Activated naive CD4-positive, alpha-beta T cell treated with Interleukin-2 at 50 U/mL for 16 hours (primary cell): Measurements from ENCODE around the gene INPP5A.
"Not testable (repeated sequence)": the region's sequence is repeated elsewhere in the genome, so short reads cannot be mapped to it uniquely, and the experiment has no call there.

Experiments
- DNase-seq: peaks from one replicate; pipeline ENCODE4 v3.0.0-alpha.2; 2020

The INPP5A gene

DNA sequence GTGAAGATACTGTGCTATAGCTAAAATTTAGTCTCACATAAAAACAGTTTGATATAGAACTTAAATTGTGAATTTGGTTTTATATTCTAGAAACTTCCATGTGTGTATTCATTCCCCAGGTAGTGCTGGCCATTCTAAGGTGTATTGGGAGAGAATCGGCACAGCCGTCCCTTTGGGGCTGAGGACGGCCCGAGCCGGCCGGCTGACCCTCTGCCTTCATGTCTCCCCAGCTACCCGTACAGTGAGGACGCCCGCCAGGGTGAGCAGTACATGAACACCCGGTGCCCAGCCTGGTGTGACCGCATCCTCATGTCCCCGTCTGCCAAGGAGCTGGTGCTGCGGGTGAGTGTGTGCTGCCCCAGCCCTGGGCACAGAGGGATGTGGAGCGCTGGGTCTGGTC, 239.9 kb downstream of the INPP5A start:
- DNase-seq: no peak

DNA sequence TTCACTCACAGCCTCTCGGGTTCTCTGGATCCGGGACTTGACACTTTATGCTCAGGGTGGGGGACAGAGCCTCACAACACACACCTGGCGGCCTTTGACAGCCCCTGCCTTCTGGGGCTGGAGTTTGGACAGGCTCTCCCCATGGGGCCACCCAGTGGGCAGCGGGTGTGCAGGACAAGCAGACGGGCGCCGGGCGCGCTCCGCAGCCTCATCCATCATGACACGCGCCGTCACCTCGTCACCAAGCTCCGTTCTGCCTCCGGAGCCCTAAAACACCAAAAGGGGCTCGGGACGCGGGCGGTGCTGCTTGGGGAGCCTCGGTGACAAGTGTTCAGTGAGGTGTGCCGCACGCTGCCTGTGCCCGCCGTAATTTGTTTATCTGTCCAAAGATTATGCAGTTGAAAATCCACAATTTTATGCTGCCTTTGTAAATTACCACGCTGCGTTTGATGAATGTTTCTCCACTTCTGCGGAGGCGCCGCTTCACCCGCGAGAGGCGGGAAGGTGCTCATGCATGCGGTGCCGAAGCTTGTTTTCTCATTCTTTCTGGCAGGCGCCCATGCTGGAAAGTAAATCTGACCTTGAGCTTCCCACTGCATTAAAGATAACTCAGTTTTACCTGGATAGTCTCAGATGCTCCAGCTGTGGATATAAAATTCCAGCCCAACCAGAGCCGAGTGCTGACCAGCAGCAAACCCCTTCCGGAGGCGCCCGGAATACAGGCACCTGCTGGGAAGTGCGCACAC, 242.1 kb downstream of the INPP5A start:
- DNase-seq: no peak

DNA sequence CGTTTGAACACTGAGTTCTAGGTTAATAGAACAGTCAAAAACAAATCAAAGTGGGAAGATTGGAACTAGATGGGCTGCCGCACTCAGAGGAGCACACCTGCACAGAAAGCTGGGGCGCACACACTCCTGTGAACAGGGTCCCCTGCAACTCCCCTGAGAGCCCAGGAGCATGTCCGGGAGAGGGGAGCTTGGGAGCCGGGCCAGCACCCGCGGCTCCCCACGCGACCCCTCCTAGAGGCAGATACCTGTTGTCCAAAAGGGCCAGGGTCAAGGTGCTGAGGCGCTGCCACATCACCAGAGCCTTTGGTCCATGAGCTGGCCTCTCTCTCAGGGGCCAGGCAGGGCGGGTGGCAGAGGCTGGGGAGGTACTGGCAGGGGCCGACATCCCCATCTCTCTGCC, 242.8 kb downstream of the INPP5A start:
- no peak for DNase-seq

DNA sequence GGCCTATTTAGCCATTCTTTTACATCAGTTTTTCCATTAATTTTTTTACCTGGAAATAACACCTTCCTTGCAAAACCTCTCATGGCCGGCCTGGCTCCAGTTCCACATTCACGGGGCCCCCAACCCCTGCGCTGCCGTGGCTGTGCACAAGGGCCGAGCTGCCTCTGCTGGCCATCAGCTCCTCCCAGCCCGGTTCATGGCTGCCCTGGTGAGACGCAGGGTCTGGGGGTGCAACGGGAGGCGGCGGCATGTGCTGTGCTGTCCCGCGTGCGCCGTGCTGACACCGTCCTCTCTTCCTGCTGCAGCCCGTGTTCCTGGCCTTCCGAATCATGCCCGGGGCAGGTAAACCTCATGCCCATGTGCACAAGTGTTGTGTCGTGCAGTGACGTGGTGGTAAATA, 244.0 kb downstream of the INPP5A start:
- no peak for DNase-seq

- DNase-seq: no peak
Observed at GRCh38 chr10:132783165-132783939, 245.8 kb downstream of the INPP5A start.

GRCh38 chr10:132783940-132784865, 246.6 kb downstream of the INPP5A start:
- DNase-seq: no peak

GRCh38 chr10:132784866-132785722, 247.5 kb downstream of the INPP5A start:
- no peak for DNase-seq

DNA sequence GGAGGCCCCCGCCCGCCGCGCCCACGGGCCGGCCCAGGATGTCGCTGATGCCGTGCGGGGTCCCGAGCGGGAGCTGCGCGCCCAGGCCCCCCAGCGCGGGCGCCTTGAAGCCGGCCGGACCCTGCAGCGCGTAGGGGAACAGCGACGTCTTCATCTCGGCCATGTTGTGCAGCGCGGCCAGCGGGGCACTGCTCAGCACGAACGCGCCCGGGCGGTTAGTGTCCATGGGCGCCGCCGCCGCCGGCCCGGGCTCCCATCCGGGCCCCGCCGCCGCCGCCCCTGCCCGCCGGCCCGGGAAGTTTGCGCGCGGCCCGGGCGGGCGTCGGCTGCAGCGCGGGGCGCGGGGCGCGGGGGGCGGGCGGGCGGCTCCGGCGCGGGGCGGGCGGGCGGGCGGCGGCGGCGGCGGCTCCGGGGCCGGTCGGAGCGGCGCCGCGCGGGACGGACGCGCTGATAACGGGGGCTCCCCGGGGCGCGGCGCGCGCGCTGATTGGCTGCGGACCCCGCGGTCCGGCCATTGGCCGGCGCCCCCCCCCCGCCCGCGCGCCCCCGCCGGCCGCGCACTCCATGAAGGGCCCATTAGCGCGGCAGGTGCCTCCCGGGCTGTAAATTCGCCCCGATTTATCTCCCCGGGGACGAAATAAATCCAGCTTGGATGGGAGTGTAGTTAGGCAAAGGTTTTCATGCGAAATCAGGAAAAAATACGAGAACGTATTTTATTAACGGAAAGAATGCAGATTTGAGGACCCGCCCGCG, 248.3 kb downstream of the INPP5A start, which contains the start of gene NKX6-2:
Gene NKX6-2, minus strand, starts transcription at position 425 of the 753 bp plus-strand sequence. Its CDS starts 199 bp downstream, at position 226.
- no peak for DNase-seq

GRCh38 chr10:132786476-132786883, 248.9 kb downstream of the INPP5A start:
- DNase-seq: no peak

GRCh38 chr10:132786884-132787494, 249.4 kb downstream of the INPP5A start:
- DNase-seq: no peak

GRCh38 chr10:132787495-132788179, 250.1 kb downstream of the INPP5A start:
- DNase-seq: no peak

- no peak for DNase-seq
Observed at GRCh38 chr10:132788180-132788830, 250.7 kb downstream of the INPP5A start.

GRCh38 chr10:132788831-132789219, 251.2 kb downstream of the INPP5A start:
- no peak for DNase-seq

DNA sequence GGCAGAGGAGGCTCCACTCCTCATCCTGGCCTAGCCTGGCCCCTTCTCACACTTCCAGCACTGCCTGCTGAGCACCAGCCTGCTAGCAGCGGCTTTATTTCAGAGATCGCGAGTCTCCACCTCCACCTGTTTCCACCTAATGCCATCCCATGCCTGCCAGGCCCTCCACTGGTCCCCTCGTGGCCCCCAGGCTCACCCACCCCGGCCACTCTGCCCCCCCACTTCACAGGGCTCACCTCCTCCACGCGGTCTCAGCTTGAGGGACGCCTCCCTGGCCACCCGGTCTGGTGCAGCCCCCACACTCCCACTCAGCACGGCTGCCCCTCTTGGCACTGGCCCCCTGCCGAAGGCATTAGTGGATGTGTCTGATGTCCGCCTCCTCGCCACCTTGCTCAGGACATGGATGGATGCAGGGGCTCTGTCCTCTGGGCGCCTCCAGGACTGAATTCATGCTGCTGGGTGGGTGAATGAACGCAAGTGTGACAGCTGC, 252.1 kb downstream of the INPP5A start:
- no peak for DNase-seq

DNA sequence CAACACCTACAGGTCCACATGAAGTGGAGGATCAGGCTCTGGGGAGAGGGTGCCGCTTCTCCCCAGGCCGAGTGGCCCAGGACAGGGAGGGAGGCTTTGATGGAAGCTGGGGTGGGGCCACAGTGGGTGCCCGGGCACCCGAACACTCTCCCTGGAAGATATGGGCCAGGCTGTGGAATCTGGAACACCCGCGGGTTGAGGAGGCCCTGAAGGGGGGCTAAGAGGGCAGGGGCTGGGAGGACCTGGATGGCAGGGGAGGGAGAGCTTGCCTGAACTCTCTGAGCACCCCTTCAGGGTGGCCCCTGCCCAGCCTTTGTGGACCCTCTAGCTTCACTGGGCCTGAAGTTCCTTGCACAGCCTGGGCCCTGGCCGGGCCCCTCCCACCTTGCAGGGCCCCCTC, 252.9 kb downstream of the INPP5A start:
- DNase-seq: no peak

GRCh38 chr10:132790934-132791829, 253.6 kb downstream of the INPP5A start:
- no peak for DNase-seq

GRCh38 chr10:132792099-132792498, 254.5 kb downstream of the INPP5A start:
- DNase-seq: not testable (repeated sequence)

DNA sequence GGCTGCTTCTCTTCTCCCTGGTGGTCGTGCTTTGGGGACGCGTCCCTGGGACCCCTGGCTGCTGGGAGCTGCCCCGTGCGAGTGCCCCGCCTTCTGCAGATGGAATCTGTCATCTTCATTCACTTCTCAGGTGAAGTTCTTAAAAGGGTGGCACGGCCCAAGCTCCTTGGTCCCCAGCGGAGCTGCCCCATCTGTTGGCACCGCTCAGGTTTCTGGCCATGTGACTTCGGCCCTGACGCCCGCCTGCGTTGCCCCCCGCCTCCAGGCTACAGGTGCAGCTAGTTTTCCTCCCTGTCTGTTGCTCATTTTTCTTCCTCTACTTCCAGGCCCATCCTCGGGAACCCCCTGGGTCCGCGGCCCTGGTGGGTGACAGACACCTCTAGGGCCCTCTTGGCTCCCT, 255.2 kb downstream of the INPP5A start:
- DNase-seq: no peak
